Esophagus muscularis mucosa (tissue), 4 donors: ENCODE measurements around the gene ATP2B1.

ENCODE experiments used
- EP300 ChIP-seq: sonication (generic); formaldehyde crosslinking; IDR thresholded peaks from one replicate; pipeline ENCODE4 v1.6.1; 2017; ENCODE audit warnings: antibody characterized with exemption
- POLR2A ChIP-seq: fragments of 450-650 bp; IDR thresholded peaks from one replicate; pipeline ENCODE4 v1.6.1; 2017; ENCODE audit warnings: antibody characterized with exemption, moderate library complexity, mild to moderate bottlenecking, low read depth
- POLR2AphosphoS5 ChIP-seq, 2 donors: sonication (generic); formaldehyde crosslinking; IDR thresholded peaks; one replicate each; pipeline ENCODE4 v1.6.1; 2017; ENCODE audit warnings: antibody characterized with exemption in 2 of 2
- TF ChIP-seq, protein P1 (sequence below), 3 experiments: fragments of 200-600 bp in 2 of 3; fragments of 450-650 bp in 1 of 3; sonication (generic) in 2 of 3; IDR thresholded peaks; one replicate each; pipeline ENCODE4 v1.5.1; 2017 to 2019; ENCODE audit warnings: antibody characterized with exemption in 3 of 3, mild to moderate bottlenecking in 2 of 3, moderate library complexity in 1 of 3

DNA sequence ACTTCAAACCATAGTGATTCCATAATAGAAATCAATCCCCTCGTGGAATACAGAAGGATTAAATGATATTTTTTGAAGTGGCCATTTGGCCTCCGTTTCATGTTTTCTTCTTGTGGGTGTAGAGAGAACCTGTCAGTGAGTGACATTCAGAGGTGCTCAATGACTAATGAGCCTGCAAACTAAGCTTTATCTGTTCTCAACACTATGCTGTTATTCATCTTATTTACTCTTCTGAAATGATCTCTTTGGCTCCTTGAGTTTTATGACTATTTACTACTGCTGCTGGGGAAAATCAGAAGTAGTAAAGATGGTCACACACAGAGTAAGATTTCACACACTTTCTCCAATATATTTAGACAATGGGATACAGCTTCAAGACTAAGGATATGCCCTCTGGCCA, 30.4 kb downstream of the ATP2B1 start:
- TF ChIP-seq, protein P1, sequence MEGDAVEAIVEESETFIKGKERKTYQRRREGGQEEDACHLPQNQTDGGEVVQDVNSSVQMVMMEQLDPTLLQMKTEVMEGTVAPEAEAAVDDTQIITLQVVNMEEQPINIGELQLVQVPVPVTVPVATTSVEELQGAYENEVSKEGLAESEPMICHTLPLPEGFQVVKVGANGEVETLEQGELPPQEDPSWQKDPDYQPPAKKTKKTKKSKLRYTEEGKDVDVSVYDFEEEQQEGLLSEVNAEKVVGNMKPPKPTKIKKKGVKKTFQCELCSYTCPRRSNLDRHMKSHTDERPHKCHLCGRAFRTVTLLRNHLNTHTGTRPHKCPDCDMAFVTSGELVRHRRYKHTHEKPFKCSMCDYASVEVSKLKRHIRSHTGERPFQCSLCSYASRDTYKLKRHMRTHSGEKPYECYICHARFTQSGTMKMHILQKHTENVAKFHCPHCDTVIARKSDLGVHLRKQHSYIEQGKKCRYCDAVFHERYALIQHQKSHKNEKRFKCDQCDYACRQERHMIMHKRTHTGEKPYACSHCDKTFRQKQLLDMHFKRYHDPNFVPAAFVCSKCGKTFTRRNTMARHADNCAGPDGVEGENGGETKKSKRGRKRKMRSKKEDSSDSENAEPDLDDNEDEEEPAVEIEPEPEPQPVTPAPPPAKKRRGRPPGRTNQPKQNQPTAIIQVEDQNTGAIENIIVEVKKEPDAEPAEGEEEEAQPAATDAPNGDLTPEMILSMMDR (IDR thresholded peaks at IDR 0.05), result no peak
- no peak for TF ChIP-seq POLR2A
- TF ChIP-seq POLR2AphosphoS5 (IDR thresholded peaks at IDR 0.05), result no peak
- no peak for TF ChIP-seq EP300
